ENCODE results near the gene AGBL1.

DNA sequence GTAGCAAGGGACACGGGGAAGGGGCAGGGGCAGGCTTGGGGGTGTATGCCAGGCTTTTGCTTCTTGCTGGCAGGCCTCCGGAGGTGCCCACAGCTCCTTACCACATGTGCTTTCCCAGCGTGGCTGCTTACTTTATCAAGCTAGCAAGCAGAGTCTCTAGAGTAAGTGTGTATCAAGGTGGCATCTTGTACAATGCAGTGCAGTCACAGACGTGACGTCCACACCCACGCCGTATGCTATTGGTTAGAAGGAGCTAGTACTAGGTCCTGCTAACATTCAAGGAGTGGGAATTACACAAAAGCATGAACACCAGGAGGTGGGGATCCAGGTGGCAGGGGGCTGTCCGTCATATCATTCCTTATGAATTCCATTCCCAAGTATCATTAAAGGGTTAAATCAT lies 15.3 kb upstream of the AGBL1 start:
- TF ChIP-seq POLR2AphosphoS5 (IDR thresholded peaks at IDR 0.05; ENCODE audit: low read depth) (no peak), EZH2 (IDR thresholded peaks at IDR 0.05; ENCODE audit: low read depth, unreplicated experiment) (no peak), EZH2phosphoT487 (IDR thresholded peaks at IDR 0.05; ENCODE audit: unreplicated experiment) (no peak)
- TF ChIP-seq, protein P1, sequence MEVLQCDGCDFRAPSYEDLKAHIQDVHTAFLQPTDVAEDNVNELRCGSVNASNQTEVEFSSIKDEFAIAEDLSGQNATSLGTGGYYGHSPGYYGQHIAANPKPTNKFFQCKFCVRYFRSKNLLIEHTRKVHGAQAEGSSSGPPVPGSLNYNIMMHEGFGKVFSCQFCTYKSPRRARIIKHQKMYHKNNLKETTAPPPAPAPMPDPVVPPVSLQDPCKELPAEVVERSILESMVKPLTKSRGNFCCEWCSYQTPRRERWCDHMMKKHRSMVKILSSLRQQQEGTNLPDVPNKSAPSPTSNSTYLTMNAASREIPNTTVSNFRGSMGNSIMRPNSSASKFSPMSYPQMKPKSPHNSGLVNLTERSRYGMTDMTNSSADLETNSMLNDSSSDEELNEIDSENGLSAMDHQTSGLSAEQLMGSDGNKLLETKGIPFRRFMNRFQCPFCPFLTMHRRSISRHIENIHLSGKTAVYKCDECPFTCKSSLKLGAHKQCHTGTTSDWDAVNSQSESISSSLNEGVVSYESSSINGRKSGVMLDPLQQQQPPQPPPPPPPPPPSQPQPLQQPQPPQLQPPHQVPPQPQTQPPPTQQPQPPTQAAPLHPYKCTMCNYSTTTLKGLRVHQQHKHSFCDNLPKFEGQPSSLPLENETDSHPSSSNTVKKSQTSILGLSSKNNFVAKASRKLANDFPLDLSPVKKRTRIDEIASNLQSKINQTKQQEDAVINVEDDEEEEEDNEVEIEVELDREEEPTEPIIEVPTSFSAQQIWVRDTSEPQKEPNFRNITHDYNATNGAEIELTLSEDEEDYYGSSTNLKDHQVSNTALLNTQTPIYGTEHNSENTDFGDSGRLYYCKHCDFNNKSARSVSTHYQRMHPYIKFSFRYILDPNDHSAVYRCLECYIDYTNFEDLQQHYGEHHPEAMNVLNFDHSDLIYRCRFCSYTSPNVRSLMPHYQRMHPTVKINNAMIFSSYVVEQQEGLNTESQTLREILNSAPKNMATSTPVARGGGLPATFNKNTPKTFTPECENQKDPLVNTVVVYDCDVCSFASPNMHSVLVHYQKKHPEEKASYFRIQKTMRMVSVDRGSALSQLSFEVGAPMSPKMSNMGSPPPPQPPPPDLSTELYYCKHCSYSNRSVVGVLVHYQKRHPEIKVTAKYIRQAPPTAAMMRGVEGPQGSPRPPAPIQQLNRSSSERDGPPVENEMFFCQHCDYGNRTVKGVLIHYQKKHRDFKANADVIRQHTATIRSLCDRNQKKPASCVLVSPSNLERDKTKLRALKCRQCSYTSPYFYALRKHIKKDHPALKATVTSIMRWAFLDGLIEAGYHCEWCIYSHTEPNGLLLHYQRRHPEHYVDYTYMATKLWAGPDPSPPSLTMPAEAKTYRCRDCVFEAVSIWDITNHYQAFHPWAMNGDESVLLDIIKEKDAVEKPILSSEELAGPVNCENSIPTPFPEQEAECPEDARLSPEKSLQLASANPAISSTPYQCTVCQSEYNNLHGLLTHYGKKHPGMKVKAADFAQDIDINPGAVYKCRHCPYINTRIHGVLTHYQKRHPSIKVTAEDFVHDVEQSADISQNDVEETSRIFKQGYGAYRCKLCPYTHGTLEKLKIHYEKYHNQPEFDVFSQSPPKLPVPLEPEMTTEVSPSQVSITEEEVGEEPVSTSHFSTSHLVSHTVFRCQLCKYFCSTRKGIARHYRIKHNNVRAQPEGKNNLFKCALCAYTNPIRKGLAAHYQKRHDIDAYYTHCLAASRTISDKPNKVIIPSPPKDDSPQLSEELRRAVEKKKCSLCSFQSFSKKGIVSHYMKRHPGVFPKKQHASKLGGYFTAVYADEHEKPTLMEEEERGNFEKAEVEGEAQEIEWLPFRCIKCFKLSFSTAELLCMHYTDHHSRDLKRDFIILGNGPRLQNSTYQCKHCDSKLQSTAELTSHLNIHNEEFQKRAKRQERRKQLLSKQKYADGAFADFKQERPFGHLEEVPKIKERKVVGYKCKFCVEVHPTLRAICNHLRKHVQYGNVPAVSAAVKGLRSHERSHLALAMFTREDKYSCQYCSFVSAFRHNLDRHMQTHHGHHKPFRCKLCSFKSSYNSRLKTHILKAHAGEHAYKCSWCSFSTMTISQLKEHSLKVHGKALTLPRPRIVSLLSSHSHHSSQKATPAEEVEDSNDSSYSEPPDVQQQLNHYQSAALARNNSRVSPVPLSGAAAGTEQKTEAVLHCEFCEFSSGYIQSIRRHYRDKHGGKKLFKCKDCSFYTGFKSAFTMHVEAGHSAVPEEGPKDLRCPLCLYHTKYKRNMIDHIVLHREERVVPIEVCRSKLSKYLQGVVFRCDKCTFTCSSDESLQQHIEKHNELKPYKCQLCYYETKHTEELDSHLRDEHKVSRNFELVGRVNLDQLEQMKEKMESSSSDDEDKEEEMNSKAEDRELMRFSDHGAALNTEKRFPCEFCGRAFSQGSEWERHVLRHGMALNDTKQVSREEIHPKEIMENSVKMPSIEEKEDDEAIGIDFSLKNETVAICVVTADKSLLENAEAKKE (CRISPR knock-in tag; IDR thresholded peaks at IDR 0.05) = no peak
- TF ChIP-seq, protein P2, sequence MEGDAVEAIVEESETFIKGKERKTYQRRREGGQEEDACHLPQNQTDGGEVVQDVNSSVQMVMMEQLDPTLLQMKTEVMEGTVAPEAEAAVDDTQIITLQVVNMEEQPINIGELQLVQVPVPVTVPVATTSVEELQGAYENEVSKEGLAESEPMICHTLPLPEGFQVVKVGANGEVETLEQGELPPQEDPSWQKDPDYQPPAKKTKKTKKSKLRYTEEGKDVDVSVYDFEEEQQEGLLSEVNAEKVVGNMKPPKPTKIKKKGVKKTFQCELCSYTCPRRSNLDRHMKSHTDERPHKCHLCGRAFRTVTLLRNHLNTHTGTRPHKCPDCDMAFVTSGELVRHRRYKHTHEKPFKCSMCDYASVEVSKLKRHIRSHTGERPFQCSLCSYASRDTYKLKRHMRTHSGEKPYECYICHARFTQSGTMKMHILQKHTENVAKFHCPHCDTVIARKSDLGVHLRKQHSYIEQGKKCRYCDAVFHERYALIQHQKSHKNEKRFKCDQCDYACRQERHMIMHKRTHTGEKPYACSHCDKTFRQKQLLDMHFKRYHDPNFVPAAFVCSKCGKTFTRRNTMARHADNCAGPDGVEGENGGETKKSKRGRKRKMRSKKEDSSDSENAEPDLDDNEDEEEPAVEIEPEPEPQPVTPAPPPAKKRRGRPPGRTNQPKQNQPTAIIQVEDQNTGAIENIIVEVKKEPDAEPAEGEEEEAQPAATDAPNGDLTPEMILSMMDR (conservative IDR thresholded peaks at IDR 0.05; ENCODE audit: low read depth in 2 of 2) = no peak
- TF ChIP-seq, protein P3, sequence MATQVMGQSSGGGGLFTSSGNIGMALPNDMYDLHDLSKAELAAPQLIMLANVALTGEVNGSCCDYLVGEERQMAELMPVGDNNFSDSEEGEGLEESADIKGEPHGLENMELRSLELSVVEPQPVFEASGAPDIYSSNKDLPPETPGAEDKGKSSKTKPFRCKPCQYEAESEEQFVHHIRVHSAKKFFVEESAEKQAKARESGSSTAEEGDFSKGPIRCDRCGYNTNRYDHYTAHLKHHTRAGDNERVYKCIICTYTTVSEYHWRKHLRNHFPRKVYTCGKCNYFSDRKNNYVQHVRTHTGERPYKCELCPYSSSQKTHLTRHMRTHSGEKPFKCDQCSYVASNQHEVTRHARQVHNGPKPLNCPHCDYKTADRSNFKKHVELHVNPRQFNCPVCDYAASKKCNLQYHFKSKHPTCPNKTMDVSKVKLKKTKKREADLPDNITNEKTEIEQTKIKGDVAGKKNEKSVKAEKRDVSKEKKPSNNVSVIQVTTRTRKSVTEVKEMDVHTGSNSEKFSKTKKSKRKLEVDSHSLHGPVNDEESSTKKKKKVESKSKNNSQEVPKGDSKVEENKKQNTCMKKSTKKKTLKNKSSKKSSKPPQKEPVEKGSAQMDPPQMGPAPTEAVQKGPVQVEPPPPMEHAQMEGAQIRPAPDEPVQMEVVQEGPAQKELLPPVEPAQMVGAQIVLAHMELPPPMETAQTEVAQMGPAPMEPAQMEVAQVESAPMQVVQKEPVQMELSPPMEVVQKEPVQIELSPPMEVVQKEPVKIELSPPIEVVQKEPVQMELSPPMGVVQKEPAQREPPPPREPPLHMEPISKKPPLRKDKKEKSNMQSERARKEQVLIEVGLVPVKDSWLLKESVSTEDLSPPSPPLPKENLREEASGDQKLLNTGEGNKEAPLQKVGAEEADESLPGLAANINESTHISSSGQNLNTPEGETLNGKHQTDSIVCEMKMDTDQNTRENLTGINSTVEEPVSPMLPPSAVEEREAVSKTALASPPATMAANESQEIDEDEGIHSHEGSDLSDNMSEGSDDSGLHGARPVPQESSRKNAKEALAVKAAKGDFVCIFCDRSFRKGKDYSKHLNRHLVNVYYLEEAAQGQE (IDR thresholded peaks at IDR 0.05; ENCODE audit: unreplicated experiment) = no peak

Data from GM23338 (cell line).